GM12878 (cell line): ENCODE results near the gene TARP.

Source experiments
- MYC ChIP-seq: IDR thresholded peaks from 2 replicates; pipeline ENCODE4 v1.6.1; 2011; ENCODE audit warnings: mild to moderate bottlenecking, low read length, moderate library complexity, inconsistent platforms; ENCODE audit not compliant: insufficient read depth, insufficient replicate concordance, insufficient read length, severe bottlenecking
- SIN3A ChIP-seq: IDR thresholded peaks from 2 replicates; pipeline ENCODE4 v1.6.1; 2012; ENCODE audit warnings: low read depth, low read length, improper control_type of control experiment
- TF ChIP-seq, protein P1 (sequence below): fragments of 450-650 bp; IDR thresholded peaks from 2 replicates; pipeline ENCODE4 v1.6.1; 2016; ENCODE audit warnings: mild to moderate bottlenecking

DNA sequence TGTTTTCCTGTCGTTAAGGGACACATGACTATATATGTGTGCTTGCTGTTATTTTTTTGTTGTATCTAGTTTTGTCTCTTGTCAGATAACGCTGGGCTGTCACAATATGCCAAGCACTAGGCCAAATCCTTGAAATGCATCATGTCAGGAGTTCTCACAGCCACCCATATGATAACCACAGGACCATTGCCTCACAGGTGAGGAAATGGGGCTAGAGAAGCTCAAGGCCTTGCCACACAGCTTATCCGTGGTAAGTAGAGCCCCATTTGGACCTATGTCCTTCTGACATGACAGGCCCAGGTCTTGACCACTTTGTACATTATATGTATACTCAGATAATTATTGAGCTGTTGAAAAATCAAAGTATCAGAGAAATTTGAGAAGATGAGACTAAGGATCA, 42.0 kb upstream of the TARP start:
- TF ChIP-seq SIN3A (no peak), MYC (no peak)
- TF ChIP-seq, protein P1, sequence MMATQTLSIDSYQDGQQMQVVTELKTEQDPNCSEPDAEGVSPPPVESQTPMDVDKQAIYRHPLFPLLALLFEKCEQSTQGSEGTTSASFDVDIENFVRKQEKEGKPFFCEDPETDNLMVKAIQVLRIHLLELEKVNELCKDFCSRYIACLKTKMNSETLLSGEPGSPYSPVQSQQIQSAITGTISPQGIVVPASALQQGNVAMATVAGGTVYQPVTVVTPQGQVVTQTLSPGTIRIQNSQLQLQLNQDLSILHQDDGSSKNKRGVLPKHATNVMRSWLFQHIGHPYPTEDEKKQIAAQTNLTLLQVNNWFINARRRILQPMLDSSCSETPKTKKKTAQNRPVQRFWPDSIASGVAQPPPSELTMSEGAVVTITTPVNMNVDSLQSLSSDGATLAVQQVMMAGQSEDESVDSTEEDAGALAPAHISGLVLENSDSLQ = no peak
